ENCODE results near the gene GFER. TPM values are rescaled to one million over a fixed set of nuclear protein-coding genes. Genes with fewer than 3 reads are reported as not detected.
A peak's percentile ranks its signal among the peaks of the same experiment; 100 is the strongest.

Gene GFER
- total and polyA plus RNA-seq, 9 of the 15 experiments (the other 6 are each of a cell fraction or from before 2014, with no cell fraction given): 4.3 to 53.7 (median 19.8) TPM

DNA sequence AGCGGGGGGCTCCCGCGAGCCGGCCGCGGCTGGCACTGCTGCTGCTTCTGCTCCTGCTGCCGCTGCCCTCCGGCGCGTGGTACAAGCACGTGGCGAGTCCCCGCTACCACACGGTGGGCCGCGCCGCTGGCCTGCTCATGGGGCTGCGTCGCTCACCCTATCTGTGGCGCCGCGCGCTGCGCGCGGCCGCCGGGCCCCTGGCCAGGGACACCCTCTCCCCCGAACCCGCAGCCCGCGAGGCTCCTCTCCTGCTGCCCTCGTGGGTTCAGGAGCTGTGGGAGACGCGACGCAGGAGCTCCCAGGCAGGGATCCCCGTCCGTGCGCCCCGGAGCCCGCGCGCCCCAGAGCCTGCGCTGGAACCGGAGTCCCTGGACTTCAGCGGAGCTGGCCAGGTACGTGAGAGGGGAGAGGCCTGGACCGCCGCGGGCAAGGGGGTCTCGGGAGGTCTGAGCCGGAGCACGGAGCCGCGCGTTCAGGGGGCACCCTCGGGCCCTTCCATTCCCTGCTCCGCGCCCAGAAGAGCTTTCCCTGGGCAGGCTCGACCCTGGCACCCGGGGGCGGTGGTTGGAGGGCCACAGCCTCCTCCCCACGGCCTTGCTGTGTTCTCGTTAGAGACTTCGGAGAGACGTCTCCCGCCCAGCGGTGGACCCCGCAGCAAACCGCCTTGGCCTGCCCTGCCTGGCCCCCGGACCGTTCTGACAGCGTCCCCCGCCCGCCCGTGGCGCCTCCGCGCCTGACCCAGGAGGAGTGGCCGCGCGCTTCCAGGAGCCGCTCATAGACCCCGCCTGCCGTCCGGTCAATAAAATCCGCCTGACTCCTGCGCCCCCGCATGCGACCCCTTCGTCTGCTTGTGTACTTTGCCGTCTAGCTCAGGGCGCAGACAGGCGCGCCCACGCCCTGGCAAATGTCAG, 36.2 kb downstream of the GFER start (continued):
- peak; percentile 24; the same call in 1 of the 2 replicates for TF ChIP-seq POLR2G (IDR thresholded peaks at IDR 0.05; ENCODE audit: low read depth, low read length)
- 0 out of 2 replicates have a peak, but pooled peaks have one; percentile 56 for TF ChIP-seq HNRNPL (IDR thresholded peaks at IDR 0.05; ENCODE audit: low read depth, low read length)
- TF ChIP-seq, protein P1, sequence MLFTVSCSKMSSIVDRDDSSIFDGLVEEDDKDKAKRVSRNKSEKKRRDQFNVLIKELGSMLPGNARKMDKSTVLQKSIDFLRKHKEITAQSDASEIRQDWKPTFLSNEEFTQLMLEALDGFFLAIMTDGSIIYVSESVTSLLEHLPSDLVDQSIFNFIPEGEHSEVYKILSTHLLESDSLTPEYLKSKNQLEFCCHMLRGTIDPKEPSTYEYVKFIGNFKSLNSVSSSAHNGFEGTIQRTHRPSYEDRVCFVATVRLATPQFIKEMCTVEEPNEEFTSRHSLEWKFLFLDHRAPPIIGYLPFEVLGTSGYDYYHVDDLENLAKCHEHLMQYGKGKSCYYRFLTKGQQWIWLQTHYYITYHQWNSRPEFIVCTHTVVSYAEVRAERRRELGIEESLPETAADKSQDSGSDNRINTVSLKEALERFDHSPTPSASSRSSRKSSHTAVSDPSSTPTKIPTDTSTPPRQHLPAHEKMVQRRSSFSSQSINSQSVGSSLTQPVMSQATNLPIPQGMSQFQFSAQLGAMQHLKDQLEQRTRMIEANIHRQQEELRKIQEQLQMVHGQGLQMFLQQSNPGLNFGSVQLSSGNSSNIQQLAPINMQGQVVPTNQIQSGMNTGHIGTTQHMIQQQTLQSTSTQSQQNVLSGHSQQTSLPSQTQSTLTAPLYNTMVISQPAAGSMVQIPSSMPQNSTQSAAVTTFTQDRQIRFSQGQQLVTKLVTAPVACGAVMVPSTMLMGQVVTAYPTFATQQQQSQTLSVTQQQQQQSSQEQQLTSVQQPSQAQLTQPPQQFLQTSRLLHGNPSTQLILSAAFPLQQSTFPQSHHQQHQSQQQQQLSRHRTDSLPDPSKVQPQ (CRISPR knock-in tag; IDR thresholded peaks at IDR 0.05; ENCODE audit: borderline replicate concordance): no peak
- TF ChIP-seq BACH1 (tag; IDR thresholded peaks at IDR 0.05): no peak
- peak; percentile 33; the same call in 1 of the 2 replicates for TF ChIP-seq NFIC (IDR thresholded peaks at IDR 0.05)
- TF ChIP-seq MCM3 (IDR thresholded peaks at IDR 0.05): no peak
- TF ChIP-seq MYC (IDR thresholded peaks at IDR 0.05; ENCODE audit: low read depth, low read length): peak; percentile 12; the same call in 1 of the 2 replicates
- TF ChIP-seq MYC (CRISPR knock-in tag; IDR thresholded peaks at IDR 0.05; ENCODE audit: borderline replicate concordance, low read depth): no peak
- 0 out of 2 replicates have a peak, but pooled peaks have one; percentile 3 for TF ChIP-seq HDAC6 (IDR thresholded peaks at IDR 0.05; ENCODE audit: low read depth, low read length)
- no peak for TF ChIP-seq MAFF (IDR thresholded peaks at IDR 0.05; ENCODE audit: low read length)
- TF ChIP-seq ZNF609 (CRISPR knock-in tag; IDR thresholded peaks at IDR 0.05; ENCODE audit: borderline replicate concordance): no peak
- TF ChIP-seq, protein P2, sequence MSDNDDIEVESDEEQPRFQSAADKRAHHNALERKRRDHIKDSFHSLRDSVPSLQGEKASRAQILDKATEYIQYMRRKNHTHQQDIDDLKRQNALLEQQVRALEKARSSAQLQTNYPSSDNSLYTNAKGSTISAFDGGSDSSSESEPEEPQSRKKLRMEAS (CRISPR knock-in tag; IDR thresholded peaks at IDR 0.05): 0 out of 2 replicates have a peak, but pooled peaks have one; percentile 54
- no peak for TF ChIP-seq POU5F1 (IDR thresholded peaks at IDR 0.05; ENCODE audit: borderline replicate concordance, low read depth, low read length, partially characterized antibody)
- TF ChIP-seq, protein P3, sequence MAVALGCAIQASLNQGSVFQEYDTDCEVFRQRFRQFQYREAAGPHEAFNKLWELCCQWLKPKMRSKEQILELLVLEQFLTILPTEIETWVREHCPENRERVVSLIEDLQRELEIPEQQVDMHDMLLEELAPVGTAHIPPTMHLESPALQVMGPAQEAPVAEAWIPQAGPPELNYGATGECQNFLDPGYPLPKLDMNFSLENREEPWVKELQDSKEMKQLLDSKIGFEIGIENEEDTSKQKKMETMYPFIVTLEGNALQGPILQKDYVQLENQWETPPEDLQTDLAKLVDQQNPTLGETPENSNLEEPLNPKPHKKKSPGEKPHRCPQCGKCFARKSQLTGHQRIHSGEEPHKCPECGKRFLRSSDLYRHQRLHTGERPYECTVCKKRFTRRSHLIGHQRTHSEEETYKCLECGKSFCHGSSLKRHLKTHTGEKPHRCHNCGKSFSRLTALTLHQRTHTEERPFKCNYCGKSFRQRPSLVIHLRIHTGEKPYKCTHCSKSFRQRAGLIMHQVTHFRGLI (CRISPR knock-in tag; IDR thresholded peaks at IDR 0.05): no peak
- no peak for TF ChIP-seq NR2C2 (CRISPR knock-in tag; IDR thresholded peaks at IDR 0.05)
- TF ChIP-seq NR2C2 (tag; IDR thresholded peaks at IDR 0.05): no peak
